GM18520 (cell line): ENCODE data around the gene HES4.
A peak's percentile ranks its signal among the peaks of the same experiment; 100 is the strongest.
"Not testable (repeated sequence)": the region's sequence is repeated elsewhere in the genome, so short reads cannot be mapped to it uniquely, and the experiment has no call there.

Source experiments
- ATAC-seq: cut with Tn5 transposase; IDR thresholded peaks from one replicate; pipeline ENCODE4 v1.9.1; 2021; ENCODE audit not compliant: unreplicated experiment

Gene HES4

DNA sequence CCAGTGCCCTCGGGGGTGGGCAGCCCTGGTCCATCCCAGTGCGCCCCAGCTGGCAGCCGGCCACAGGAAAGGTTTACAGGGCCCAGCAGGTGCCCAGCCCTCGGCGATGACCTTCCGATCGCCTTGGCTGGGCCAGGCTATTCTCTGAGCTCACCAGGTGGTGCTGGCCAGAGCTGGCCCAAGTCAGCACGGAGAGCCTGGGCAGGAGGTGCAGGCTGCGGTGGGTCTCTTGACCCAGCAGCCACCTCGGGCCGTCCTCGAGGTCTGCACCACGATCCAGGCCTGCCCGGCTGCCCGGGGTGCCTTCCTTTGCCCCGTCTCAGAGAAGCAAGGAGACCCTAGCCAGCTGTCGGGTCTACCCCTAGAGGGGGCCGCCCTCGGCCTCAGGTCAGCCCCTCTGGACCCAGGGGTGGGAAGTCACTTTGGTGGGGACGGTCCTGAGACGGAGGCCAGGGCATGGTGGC lies 18.4 kb downstream of the HES4 start:
- no peak for ATAC-seq

DNA sequence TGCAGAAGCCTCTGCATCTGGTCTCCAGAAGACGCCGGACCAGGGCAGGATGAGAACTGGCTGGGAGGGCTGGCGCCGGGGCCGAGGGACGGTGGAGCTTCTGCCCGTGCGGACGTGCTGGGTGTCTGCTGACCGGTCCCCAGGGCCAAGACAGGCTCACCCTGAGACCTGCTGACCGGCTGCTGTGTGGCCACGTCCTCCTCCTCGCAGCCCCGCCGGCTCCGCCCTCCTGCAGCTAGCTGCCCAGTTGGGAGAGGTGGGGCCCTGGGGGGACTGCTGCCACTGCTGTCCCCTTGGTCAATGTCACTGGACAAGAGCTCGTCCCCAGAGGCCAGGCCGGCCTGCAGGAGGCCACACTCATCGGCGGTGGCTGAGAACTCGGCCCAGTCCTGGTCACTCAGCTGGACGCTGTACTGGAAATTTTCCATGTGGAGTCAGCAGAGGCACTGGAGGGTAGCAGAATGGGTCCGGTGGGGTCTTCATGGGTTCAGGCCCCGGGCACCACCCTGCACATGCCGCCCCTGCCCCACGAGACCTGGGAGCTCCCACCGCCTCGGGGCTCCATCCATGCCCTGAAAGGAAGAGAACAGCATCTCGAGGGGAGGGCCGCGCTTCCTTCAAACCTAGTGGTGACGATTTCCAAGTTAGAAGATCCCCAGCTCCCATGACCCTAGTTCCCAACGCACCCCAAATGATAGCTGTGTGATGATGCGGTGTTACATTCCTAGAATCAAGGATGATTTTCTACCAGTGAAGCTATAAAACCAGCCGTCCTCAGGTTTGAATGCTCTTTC lies 19.1 kb downstream of the HES4 start:
- ATAC-seq: no peak

DNA sequence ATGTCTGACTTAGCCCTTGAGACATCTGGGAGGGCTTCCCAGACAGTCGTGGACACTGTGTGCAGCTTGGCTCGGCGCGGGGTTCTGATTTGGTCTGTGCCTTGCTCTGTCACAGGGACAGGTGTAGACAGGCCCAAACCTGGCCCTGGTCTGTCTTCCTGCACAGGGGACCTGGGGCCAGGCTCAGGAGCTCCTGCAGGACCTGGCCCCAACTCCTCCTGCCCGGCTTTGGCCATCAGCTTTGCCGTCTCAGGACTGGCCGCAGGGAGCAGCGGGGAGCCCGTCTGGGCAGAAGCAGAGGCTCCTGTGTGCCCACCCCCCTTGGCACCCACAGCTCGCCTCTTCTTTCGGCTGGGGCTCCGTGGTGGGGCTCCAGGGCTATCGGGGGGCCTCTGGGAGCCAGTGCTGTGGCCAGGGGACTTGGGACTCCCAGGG lies 19.7 kb downstream of the HES4 start:
- ATAC-seq: no peak

DNA sequence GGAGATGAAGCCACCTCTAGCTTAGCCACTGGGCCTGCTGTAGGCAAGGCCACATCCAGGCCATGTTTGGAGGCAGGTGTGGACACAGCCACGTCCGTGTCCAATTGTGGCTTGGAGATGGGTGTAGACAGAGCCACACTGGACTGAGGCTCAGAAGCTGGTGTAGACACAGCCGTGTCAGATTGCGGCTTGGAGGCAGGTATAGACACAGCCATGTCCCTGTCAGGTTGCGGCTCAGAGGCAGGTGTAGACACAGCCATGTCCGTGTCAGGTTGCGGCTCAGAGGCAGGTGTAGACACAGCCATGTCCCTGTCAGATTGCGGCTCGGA lies 20.2 kb downstream of the HES4 start:
- ATAC-seq: no peak

DNA sequence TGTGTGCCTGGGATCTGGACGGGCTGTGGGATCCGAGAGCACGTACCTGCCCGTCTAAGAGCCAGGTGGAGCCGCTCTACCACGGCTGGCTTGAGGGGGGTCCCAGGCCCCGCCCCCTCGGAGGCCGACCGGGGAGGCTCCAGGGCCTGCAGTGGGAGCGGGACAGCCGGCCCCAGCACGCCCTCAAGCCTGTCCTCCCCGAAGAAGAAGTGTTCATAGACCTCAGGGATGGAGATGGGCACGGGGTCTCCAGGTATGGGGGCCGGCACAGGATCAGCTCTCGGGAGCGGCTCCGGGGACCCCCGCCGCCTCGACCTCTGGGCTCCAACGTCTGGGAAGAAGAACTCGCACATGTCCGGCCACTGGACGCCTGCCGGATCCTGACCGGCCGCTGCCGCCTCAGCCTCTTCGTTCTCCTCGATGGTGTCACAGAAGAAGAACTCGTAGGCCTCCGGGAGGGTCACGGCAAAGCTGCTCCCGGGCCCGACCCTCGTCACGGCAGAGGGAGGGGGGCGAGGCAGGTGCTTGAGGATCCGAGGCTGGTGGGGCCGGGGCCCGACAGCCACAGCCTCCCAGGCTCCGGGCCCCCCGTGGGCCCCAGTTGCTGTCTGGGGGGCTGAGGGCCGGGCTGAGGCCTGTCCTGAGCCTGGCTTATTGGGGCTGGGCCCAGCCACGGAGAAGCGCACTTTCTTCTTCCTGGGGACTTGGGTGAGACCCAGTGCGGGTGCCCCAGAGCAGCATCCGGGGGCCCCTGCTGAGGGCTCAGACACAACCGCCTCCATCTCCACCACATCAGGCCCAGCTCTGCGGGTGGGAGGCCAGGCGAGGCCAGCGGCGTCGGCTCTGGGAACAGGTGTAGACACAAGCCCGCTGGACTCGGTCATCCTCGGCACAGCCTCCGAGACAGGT lies 20.8 kb downstream of the HES4 start:
- no peak for ATAC-seq

DNA sequence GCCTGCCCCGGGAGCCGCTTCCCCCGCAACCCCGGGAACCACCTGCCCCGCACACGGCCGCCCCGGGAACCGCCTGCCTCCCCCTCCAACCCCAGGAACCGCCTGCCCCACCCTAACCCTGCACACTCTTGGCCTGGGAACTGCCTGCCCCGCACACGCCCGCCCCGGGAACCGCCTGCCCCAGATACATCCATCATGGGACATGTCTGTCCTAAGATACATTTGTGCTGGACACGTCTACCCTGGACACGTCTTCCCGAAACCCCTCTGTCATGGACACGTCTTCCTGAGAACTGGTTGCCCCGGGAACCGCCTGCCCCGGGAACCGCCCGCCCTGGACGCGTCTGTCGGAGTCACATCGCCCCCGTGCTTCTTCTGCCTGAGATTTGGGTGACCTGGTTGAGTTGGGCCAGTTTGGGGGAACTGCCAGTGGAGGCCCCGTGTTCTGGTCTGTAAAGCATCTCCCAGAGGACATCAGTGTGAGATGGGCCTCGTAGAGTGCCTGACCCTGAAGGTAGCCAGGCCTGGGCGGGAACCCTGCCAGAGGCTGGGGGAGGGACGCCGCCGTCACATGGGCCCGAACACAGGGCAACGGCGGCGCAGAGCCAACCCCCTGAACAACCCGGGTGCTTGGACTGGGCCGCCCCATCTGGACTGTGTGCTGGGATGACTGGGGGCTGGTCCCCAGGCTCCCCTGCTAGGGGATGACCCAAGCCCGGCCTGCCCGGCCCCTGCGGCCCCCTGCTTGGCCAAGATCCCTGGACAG lies 21.6 kb downstream of the HES4 start:
- no peak for ATAC-seq

DNA sequence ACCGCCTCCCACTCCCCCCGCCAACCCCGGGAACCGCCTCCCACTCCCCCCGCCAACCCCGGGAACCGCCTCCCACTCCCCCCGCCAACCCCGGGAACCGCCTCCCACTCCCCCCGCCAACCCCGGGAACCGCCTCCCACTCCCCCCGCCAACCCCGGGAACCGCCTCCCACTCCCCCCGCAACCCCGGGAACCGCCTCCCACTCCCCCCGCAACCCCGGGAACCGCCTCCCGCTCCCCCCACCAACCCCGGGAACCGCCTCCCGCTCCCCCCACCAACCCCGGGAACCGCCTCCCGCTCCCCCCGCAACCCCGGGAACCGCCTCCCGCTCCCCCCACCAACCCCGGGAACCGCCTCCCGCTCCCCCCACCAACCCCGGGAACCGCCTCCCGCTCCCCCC lies 23.1 kb downstream of the HES4 start:
- ATAC-seq: not testable (repeated sequence)

DNA sequence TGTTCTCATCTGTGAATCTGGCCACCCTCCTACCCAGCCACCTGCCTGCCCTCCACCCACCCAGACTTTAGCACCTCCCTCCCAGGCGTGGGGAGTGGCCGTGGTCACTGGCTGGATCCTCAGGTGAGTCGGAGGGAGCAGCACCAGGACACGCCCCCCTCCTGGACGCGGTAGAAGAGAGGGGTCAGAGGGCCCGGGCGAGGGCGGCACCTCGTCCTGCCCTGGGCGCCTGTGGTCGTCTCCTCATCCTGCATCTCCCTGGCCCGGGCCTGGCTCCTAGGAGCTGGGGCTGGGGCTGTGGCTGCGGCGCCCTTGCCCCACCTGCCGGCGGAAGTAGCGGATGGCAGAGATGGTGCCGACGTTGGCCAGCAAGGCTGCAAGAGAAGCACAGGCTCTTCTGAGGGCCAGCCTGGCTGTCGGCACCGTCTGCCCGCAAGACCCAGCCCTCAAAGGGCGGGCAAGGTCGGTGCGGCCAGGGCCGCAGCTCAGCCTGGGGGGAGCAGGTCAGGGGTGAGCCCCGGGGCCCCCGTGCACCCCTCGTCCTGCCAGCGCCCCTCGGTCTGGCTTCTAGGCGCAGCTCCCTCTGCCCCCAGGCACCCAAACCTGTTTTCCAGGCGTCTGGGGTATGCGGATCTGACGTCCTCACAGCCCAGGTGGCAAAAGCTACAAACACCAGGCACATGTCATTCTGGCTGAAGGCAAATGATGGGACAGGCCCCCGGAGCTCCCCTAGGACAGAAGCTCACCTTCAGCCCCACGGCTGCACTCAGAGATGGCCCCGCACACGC lies 23.8 kb downstream of the HES4 start:
- peak; percentile 64 for ATAC-seq

DNA sequence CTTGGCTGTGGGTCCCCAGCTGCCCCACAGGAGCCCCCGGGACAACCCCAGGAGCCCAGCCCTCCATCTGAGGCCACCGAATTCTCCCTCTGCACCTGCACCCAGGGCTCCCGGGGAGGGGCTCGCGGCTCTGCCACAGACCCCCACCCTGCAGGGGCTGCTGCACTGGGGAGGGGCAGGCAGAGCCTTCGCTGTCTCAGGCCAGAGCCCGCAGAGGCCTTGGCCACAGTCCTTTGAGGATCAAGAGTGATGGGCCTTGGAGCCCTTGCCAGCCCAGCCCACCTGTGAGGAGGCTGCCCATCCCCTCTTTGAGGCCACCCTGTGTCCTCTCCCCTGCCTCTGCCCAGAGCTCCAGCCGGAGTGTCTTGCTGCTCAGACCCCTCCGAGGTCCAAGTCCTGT lies 24.5 kb downstream of the HES4 start:
- ATAC-seq: no peak

DNA sequence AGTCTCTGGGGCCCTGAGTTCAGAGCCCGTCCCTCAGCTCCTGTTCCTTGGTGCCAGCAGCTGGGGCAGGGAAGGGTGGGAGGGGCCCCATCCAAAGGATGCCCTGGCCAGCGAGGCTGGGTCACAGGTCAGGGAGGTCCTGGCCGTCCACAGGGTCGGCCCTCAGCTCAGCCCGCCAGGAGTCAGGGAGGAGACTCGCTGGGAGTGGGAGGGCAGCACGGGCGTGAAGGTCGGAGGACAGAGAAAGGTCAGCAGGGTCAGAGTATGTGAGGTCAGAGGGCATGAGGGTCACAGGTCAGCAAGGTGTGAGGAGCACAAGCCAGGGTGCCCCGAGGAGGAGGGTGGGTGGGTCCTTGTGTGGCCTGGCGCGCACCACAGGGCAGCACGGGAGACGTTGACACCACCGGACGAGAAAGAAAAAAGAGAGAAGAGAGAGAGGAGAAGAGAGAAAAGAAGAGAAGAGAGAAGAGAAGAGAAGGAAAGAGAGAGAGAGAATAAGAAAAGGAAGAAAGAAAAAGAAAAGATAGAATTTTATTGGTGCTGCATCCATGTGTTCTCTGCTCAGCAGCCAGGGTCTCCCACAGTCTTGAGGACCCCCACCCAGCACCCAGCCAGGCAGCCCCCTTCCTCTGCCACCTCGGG lies 25.1 kb downstream of the HES4 start:
- no peak for ATAC-seq

DNA sequence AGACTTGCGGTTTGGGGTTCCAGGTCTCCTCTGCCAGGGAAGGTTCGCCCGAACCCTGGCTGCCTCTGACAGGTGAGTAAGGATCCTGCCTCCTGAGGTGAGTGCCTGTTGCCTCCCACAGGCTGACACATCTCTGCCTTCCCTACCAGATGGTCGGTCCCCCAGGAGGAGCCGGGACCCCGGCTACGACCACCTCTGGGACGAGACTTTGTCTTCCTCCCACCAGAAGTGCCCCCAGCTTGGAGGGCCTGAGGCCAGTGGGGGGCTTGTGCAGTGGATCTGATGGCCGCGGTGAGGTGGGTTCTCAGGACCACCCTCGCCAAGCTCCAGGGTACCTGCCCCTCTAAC lies 25.6 kb downstream of the HES4 start:
- no peak for ATAC-seq

DNA sequence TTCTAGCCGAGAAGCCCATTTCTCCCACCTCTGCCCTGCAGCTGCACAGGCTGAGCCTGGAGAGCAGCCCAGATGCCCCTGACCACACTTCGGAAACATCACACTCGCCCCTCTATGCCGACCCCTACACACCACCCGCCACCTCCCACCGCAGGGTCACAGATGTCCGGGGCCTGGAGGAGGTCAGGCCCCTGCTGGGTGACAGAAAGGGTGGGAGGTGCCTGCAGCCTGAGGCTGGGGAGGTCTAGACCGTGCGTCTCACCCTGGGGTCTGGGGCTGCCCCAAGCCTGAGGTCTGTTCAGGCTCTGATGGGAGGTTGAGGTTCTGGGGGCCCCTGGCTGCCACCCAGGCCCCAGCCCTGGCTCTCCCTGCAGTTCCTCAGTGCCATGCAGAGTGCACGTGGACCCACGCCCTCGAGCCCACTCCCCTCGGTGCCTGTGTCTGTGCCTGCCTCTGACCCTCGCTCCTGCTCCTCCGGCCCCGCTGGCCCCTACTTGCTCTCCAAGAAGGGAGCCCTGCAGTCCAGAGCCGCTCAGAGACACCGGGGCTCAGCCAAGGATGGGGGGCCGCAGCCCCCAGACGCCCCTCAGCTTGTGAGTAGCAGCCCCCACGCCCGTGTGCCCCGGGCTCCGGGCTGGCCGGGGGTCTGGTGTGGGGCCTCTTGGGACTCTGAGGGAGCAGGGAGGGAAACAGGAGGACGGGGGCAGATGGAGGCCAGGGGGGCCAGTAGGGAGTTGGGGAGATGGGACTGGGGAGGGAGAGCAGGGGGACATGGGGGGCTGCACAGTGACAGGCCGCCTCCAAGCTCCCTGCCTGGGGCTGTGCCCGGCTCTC lies 26.2 kb downstream of the HES4 start:
- no peak for ATAC-seq

DNA sequence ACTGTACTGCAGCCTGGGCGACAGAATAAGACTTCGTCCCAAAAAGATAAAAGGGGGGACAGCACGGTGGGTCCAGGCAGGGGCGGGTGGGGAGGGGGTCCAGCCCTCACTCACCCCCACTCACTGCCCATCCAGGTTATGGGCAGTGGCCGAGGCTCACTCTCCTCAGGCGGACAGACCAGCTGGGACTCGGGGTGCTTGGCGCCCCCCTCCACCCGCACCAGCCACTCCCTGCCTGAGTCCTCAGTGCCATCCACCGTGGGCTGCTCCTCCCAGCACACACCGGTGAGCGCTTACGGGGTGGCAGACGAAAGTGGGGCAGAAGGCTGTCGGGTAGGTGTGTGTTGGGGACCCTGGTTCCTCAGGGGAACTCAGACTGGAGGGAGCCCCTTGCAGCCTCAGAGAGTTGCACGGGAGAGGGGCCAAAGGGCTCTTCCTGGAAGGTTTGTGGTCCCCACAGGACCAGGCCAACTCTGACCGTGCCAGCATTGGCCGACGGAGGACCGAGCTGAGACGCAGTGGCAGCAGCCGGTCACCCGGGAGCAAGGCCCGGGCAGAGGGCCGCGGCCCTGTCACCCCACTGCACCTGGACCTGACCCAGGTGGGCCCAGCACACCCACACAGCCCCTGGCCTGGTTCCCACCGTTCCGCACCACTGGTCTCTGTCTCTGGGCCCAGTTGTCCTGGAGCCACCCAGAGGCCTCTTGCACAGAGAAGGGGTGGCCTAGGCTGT lies 27.0 kb downstream of the HES4 start:
- ATAC-seq: no peak

DNA sequence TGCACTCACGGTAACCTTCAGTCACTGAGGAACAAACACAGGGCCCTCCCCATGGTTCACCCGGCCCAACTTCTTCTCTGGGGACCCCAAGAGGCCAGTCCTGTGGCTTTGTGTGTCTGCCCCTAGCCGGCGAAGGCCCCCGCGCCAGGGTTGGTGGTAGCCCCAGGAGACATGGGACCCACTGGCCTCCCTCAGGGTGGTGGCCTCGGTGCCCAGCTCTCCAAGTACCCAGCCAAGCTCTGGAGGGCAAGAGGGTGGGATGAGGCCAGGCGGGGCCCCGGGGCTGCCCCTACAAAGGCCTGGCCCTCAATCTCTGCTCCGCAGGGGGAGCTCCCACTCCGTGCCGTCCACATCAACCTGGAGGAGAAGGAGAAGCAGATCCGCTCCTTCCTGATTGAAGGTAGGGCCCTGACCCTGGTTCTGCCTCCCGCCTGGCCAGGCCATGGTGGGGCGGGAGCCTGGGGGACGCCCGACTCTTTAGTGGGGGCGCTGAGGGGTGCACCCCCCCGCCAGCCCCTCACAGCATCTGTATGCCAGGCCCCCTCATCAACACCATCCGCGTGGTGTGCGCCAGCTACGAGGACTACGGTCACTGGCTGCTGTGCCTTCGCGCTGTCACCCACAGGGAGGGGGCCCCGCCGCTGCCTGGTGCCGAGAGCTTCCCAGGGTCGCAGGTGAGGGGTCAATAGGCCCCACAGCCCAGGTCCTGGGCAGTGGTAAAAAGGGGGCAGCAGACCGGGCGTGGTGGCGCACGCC lies 28.0 kb downstream of the HES4 start:
- no peak for ATAC-seq

DNA sequence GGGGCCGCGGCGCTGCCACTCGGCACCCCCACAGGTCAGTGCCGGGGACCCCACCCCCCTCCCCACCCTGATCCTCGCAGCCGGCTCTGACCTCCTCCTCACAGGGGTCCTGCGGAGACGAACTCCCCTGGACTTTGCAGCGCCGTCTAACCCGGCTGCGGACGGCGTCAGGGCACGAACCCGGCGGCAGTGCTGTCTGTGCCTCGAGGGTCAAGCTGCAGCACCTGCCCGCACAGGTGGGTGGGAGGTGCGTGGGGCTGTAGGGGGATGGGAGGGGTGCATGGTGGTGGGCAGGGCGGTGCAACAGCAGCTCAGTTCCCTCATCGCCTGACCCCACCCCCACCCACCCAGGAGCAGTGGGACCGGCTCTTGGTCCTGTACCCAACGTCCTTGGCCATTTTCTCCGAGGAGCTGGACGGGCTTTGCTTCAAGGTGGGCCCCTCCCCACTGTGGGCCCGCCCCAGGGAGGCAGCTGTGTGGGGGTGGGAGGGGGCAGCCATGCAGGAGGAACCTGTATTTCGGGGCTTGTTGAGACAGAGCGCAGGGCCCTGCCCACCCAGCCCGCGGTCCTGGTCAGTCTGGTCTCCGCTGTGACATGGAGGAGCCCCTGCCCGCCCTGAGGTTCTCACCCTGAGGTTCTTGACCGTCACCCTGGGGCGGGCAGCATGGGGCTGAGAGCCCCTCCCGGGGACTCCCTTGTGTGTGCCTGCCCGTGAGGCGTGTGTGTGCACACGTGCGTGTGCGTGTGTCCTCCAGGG lies 28.7 kb downstream of the HES4 start:
- no peak for ATAC-seq

DNA sequence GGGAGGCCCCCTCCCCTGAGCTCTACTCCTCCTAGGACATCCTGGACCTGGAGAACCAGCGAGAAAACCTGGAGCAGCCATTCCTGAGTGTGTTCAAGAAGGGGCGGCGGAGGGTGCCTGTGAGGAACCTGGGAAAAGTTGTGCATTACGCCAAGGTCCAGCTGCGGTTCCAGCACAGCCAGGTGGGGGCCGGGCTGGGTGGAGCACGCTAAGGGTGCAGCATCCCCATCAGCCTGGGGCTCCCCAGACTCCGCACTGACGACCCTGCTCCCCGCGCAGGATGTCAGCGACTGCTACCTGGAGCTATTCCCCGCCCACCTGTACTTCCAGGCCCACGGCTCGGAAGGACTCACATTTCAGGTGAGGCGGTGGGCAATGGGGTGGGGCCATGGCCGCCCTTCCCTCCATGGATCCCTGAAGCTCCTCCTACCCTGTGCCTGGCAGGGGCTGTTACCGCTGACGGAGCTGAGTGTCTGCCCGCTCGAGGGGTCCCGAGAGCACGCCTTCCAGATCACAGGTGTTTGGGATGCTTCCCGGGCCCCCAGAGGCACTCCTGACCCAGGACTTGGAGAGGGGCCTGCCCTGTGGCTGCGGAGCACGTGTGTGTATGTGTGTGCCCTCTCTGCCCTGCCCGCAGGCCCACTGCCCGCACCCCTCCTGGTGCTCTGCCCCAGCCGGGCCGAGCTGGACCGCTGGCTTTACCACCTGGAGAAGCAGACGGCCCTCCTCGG lies 29.5 kb downstream of the HES4 start:
- ATAC-seq: no peak
